Cardiac septum (tissue), 1 donor: Measurements from ENCODE around the gene TCF7L2. TPM values are rescaled to one million over a fixed set of nuclear protein-coding genes. Genes with fewer than 3 reads are reported as not detected.

Source experiments
- DNase-seq: peaks from one replicate; pipeline ENCODE4 v3.0.0-alpha.2; 2020; ENCODE audit warnings: low spot score
- intact Hi-C: fragments of 100-400 bp; cut with DNase I; formaldehyde crosslinking; loops from one replicate; pipeline ENCODE4 v1.14.0; 2022
- total RNA-seq: library from RNA; stranded (reverse); fragmentation: NEBNext Ultra II Directional; extraction: Animal tissue kit (Norgen Biotek cat#: 25700); gene quantifications from one replicate; pipeline ENCODE4 v1.2.1, GENCODE V29; 2021
- donor health status: DM: no; HTN: no; CAD: no.

TCF7L2 gene
- total RNA-seq, 1 donor from 2014 or later = 11.7 TPM

GRCh38 chr10:113144576-113144975, 194.5 kb downstream of the TCF7L2 start:
- intact Hi-C loops = no loop called here
- DNase-seq = no peak

DNA sequence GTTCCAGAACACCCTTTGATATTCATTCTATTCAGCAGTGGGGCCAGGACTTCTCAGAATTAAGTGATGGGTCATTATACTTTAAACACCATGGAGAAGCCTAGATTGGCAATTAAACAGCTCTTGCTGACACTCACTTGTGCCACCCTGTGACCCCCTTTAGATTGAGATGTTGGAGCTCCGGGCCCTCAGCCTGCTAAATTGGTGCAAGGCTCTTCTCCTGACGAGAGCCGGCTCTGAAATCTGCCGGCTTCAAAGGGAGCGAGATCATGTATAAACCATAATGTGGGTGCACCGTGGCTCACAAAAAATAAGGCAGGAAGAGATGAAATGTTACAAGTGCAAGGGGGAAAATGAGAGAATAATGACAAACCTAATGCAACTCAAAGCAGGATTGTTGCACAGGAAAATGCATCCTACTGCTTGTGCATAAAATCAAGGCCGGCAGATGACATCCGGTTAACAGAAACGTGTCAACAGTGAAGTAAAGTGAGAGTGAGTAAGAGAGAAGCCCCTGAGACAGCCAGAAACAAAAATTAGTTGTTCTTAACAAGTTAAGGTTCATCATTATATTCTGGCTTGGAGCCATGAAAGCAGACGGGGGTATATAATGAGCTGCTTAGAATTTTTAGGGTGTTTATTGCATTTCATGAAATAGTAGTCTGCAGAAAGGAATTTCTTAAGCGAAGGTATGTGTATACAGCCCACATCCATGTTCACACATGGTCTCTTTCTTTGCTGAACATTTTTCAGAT, 198.2 kb downstream of the TCF7L2 start:
- intact Hi-C loops = no loop called here
- no peak for DNase-seq

DNA sequence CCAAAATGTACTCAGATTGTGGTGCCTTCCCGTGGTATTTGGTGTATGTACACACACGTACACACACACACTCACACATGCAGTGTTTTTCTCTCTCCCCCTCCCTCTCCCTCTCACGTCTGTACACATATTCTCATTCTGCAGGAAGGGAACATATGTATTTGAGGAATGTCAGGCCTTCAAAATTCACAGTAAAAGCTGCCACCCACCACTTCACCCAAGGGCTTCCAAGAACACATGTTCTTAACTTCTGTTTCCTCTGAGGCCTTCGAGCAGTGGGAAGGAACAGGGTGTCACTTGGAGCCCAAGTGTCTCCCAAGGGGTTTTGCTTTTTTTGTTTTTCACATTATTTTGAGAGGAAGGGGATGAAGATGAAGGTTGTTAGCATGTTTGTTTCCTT, 198.9 kb downstream of the TCF7L2 start:
- intact Hi-C loops = no loop called here
- no peak for DNase-seq

DNA sequence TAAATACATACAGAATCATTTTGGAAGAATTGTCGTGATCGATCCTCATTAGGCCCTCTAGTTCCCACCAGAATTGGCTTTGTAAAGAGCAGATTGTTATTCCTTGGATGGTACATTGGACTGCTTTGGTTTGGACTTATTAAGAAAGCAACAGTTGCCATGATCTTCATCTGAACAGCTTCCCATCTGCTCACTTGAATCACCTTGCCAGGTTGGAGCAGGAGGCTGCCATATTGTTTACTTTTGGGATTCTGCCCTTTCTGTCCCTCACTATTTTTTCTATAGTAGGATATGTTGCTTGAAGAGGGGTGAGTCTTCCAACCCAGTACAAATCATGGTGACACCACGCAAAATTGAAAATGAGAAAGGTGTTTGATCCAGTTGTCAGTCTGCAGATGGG, 199.6 kb downstream of the TCF7L2 start:
- no peak for DNase-seq
- intact Hi-C loops = no loop called here

GRCh38 chr10:113151190-113151666, 201.2 kb downstream of the TCF7L2 start:
- DNase-seq = no peak
- intact Hi-C loops = no loop called here

- intact Hi-C loops = no loop called here
- no peak for DNase-seq
Observed at GRCh38 chr10:113153493-113154102, 203.6 kb downstream of the TCF7L2 start.

DNA sequence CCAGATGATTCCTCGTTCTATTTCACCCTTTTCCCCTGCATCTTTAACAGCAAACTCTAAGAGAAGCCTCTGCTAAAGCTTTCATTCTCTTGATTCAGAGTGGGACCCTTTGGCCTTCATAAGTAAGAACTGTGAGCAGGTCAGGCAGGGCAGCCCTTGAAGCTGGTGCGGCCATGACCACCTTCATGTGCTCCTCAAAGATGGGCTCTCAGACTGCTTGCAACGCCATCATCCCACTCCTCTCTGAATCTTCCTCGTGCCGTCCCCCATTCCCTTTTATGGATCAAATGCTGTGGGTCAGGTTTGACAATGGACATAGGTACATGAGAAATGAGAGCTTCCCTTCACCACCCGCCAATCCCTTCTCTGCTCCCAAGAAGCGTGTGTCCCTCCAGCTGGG, 207.4 kb downstream of the TCF7L2 start:
- no peak for DNase-seq
- intact Hi-C loops = no loop called here

- intact Hi-C loops = no loop called here
- no peak for DNase-seq
Observed at GRCh38 chr10:113158183-113158582, 208.1 kb downstream of the TCF7L2 start.

- intact Hi-C loops = no loop called here
- no peak for DNase-seq
Observed at GRCh38 chr10:113159563-113159962, 209.5 kb downstream of the TCF7L2 start.

DNA sequence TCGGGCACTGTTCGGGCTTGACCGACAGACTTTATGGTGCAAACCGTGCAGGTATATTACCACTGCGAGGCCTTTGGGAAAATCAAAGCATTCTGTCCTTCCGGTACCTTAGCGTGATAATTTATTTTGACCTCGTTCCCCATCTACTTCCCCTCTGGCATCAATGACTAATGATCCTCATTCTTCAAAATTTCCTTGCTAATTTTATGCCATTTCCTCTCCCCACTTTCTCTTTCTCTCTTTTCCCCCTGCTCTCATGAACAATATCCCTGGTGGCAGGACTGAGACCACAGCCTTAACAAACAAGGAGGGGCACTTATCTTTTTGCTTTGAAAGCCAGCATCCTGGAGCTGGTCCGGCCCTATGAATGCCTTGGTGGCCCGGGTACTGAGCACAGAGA, 210.6 kb downstream of the TCF7L2 start:
- no peak for DNase-seq
- intact Hi-C loops = no loop called here

DNA sequence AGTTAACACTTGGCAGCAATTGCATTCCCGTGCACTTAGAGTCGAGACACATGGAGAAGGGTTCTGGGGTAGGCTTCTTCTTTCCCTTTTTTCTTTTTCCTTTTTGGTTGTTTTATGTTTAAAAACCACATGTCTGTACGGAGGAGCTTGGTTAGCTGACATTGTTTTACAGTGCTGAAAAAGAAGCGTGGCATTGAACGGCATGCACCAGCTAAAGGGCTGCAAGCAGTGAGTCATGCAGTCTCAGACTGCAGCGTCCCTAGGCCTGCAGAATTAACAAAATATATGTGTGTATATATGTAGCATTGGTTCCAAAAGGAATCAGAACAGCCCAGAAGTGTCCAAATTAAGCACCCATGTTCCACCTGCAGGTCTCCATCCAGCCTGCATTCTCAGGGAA, 211.0 kb downstream of the TCF7L2 start:
- intact Hi-C loops = no loop called here

DNA sequence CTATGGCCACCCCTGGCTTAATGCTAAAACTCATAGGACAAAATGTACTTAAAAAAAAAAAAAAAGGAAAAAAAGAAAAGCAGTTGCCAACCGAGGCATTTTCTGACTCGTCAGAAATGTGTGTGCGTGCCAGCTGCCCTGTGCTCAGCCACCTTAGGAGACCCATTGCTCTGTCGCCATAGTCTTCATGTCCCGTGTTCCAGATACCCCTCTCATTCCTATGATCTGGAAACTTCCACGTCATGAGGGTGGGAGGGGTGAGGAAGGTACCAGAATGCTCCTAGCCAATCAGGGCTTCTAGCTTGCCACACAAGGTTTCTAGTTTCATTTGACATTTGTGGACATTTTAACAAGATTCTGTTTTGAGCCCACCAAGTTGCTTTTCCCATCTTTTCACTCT, 212.9 kb downstream of the TCF7L2 start:
- intact Hi-C loops = no loop called here

More for the DNA sequence above, 211.0 kb downstream of the TCF7L2 start:
- DNase-seq = no peak

GRCh38 chr10:113165673-113166072, 215.6 kb downstream of the TCF7L2 start:
- no peak for DNase-seq
- intact Hi-C loops = no loop called here

More for the DNA sequence above, 212.9 kb downstream of the TCF7L2 start:
- DNase-seq = no peak

DNA sequence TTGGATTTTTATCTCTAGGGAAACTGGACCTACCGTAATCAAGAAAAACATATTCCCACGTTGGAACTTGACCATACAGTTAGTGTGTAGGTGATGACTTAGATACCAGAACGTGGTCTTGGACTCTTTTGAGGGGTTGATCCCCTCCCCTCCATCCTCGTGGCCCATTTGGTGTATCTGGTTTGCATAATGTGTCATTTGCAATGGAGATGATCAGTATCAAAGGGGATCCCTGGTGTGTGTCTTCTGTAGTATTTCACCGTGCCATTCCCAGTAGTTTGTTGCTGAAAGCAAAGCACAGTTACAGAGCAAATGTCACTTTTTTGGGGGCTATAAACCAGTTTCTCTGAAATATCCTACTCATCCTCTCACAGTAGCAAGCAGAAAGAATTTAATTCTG, 217.7 kb downstream of the TCF7L2 start:
- intact Hi-C loops = no loop called here

GRCh38 chr10:113168584-113168983, 218.5 kb downstream of the TCF7L2 start:
- DNase-seq = no peak
- intact Hi-C loops = no loop called here

More for the DNA sequence above, 217.7 kb downstream of the TCF7L2 start:
- no peak for DNase-seq

GRCh38 chr10:113169111-113169510, 219.1 kb downstream of the TCF7L2 start:
- intact Hi-C loops = no loop called here

DNA sequence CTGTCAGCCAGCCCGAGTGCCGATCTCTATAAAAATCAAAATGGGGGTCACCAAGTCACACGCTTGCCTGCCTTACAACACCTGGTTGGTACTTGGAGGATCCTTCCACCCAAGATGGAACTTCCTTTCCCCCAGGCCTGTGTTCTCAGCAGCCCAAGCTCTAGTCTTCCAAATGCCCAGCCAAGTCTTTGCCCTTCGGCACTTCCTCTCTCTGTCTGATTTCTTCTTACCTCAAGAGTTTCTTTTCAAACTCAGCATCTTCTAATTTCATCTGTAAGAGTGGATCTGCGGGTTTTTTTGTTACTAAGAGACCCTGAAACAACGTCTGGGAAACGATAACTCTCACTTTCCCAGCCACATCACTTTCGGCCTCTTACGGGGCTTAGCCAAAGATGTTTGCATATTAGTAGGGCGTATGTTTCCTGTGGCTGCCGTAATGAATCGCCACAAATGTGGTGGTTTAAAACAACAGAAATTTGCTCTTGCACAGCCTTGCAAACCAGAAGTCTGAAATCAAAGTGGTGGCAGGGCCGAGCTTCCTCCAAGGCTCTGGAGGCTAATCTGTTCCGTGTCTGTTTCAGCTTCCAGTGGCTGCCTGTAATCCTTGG, 219.9 kb downstream of the TCF7L2 start:
- intact Hi-C loops = no loop called here
- DNase-seq = no peak

More at GRCh38 chr10:113169111-113169510, 219.1 kb downstream of the TCF7L2 start:
- DNase-seq = no peak

DNA sequence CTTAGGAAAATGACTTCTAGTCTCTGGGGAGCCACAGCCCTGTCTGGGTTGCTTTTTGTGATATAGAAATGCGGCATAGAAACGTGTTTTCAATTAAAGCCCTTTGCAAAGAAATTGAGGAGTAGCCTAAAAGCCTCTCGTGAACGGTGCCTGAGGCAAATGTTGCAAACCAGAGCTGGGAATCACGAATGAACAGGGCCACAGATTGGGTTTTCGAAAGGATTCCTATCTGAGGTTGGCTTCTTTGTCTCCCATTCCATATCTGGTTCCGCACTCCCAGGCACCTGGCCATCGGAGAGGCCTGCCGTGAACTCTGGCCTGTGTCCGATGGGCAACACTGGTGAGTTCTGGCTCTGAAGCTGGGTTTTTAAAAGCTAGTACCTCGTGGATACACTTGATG, 221.6 kb downstream of the TCF7L2 start:
- no peak for DNase-seq
- intact Hi-C loops = no loop called here

- no peak for DNase-seq
- intact Hi-C loops = no loop called here
Observed at GRCh38 chr10:113175176-113175575, 225.1 kb downstream of the TCF7L2 start.

DNA sequence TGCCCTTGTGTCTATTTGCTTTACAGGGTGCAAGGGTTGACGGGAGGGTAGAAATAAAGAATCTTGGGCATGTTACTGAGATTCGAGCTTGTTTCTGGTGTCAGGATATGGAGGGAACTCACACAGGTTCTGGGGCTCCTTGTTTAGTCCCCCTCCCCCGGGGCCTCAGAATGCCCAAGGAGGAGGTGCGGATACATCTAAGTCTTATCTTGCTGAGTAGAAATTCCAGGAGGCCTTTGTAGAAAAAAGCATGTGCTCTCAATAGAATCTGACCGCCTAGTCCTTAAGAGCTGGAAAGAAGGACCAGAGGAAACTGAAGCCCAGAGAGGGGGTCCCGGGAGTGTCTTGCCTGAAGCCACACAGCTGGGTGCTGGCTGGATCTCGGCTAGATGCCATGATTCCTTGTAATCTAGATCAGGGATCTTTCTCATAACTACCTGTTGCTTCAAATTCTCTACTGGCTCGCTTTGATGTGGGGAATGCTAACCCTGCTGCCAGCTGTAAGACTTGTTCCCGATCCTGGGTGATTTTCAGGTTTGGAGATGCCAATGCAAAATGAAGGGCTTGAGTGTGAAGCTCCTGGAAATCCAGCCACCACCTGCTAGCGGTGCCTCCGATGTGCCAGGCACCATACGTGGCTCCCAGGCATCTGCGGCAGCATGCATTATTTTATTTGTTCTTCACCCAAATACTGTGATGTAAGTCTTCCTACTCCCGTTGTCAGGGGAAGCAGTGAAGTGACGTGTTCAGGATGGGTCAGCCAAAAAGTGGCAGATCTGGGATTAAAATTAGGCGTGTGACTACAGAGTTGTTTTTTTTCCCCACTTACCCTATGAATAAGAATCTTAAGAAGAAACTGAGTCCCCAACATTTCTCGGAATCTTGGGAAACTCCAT, 226.0 kb downstream of the TCF7L2 start:
- DNase-seq = no peak
- intact Hi-C loops = no loop called here
